Head of caudate nucleus (tissue), 42 donors: ENCODE measurements around the gene CCDC92.
"Not testable (repeated sequence)": the region's sequence is repeated elsewhere in the genome, so short reads cannot be mapped to it uniquely, and the experiment has no call there.

Experiments used
- DNase-seq, 42 donors: peaks; one replicate each; pipeline versions ENCODE4 v3.0.0 to v3.0.0-alpha.2; 2020 to 2021; ENCODE audit warnings: mixed read lengths in 7 of 42
- intact Hi-C: fragments of 100-400 bp; cut with DNase I; formaldehyde crosslinking; loops from one replicate; pipeline ENCODE4 v1.15.0; 2022

CCDC92 gene

DNA sequence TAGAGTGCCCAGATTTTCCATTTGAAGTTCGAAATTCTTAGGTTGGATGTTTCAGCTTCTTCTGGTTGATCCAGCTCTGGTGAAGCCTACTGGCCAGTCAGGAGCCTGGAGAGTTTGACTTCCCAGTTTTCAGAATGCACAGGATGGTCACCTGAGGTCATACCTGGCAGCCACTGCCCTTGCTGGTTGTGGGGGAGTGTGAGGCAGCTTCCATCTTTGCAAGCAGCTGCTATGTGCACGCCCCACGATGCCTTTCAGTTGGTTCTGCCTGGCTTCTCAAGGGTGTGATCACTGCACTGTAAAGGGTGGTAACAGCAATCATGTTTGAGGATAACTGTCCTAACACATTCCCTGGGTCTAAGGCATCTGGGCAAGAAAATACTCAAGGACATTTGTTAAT is 15.4 kb downstream of the CCDC92 start:
- no peak for DNase-seq
- intact Hi-C loops = no loop called here

DNA sequence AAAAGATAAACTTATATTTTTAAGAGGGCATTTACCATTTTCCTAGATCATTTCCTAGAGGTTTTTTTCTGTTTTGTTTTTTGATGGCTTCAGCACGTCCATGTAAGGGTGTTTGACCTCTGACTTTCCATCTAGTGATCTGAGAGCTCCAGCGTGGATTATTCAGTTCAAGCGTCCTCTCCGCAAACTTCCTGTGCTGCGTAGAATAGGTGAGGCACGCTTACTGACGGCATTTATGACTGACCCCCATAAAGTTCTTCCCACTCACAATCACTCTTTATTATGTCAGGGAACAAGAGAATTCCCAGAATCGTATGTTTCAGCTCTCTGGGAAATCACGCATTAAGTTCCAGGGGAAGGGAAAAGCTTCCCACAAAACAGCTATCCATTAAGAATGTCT is 16.4 kb downstream of the CCDC92 start:
- DNase-seq = no peak
- intact Hi-C loops = no loop called here

DNA sequence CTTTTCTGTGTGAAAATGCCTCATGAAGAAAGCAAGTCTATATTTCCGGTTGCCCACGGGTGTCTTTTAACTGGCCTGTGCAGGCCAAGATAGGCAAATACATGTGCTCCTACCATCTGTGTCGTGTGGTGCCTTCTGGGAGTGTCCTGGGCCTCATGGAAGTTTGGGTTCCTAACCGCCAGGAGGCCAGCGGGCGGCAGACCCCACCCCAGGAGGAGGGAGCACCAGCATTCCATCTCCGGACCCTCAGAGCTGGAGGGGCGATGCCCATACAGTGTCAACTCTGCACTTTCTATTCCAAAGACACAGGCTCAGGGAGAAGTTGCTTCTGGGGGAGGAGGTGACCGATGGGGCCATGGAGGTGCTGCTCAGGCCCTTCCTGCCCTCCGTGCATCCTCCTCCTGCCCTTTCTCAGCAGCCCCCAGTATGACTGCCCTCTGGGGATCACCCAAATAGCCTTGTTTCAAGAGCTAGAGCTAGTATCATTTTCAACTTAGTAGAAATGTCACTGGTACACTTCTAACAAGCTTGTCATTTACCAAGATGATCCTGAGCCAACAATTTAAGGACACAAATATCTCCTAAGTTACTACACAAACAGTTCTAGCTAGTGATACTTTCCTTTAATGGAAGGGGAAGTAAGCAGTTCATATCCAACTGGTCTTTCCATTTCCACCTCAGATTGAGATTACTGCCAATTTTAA is 17.8 kb downstream of the CCDC92 start:
- DNase-seq = no peak
- intact Hi-C loops = no loop called here

DNA sequence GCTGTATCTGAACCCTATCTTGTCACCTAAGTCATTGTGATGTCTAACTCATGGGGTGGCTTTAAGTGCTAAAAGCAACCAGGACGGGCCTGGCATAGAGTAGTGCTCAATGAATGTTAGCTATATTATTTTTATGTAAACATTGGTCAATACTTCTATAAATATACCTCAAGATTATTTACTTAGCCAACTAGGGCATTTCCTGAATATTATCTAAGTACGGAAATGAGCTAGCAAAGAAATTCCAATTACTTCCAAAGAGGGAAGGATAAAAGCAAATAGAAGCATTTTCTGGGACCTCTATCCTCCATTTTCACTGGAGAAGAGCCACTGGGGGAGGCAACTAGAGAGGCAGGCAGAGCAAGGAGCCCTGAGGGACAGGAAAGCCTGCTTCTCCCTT is 20.6 kb downstream of the CCDC92 start:
- DNase-seq = no peak
- intact Hi-C loops = no loop called here

DNA sequence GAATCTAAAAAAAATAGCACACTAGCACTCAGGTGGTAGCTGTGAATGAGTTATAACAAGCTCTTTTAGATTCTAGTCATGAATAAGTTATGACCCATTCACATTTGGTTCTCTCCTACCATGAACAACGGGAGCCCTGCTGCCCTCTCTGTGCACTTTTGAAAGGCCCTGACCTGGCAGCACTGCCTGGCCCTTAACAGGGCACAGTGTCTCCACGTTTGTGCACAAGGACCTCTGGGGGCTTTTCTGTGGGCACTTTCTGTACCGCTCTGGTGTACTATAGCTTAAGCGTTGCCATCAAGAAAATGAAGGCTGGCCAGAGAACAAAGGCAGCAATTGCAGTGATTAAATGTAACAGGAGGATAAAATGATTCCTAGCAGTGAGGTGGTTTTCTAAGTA is 21.2 kb downstream of the CCDC92 start:
- intact Hi-C loops = no loop called here
- no peak for DNase-seq

DNA sequence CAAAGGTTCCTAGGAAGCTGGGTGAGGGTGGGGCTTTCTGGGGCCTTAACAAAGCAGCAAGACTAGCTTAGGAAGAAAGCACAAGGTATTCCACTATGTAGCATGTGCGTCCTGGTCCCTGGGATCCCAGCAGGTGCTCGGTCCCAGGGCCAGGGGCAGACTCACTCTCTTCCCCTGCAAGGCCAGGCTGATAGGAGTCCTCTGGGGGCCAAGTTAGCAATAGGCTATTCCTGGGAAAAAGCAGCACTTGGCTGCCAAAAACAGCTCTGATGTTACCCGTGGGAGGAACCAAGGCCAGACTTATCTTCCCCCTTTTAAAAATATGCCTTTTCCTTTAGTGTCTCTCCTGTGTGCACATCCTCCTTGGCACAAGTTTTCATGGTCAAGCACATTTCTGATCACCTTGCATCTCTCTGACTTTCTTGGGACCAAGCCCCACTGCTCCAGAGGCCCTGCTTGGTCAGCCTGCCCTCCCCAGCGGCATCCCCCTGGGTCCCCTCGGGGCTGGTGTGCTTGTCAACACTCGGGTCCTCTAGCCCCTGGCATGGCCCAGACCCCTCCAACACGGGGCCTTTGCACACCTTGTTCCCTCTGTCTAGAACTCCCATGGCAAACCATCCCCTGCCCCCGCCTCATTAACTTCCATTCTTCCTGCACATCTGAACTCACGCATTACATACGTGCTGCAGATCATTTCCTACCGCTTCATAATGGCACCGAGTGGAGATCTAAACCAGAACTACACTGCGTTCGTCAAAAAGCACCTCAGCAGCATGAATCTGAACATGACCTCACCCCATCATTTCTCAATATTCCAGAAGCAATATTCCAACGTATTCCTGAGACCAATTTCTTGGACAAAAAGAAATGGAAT is 21.9 kb downstream of the CCDC92 start:
- intact Hi-C loops = no loop called here
- DNase-seq = peak in 2 of 42 donors; percentile 1 to 29

DNA sequence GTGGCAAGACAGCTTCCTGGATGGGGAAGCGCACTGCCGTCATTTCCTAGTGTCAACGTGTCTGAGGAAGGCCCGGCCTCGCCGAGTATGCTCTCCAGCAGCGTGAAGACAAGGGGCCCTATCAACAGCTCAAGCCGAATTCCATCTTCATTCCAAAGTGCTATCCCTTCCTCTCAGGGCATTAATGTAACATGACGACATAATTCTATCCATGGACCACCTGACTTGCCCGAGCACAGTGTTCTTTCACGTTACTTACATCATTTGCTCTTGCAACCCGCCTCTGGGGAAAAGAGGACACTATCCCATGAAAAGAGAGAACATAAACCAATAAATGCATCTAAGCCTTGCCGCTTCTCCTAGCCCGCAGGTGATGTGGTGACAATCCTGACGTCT is 22.9 kb downstream of the CCDC92 start:
- peak in 1 of 42 donors; percentile 31 for DNase-seq
- intact Hi-C loops = no loop called here

DNA sequence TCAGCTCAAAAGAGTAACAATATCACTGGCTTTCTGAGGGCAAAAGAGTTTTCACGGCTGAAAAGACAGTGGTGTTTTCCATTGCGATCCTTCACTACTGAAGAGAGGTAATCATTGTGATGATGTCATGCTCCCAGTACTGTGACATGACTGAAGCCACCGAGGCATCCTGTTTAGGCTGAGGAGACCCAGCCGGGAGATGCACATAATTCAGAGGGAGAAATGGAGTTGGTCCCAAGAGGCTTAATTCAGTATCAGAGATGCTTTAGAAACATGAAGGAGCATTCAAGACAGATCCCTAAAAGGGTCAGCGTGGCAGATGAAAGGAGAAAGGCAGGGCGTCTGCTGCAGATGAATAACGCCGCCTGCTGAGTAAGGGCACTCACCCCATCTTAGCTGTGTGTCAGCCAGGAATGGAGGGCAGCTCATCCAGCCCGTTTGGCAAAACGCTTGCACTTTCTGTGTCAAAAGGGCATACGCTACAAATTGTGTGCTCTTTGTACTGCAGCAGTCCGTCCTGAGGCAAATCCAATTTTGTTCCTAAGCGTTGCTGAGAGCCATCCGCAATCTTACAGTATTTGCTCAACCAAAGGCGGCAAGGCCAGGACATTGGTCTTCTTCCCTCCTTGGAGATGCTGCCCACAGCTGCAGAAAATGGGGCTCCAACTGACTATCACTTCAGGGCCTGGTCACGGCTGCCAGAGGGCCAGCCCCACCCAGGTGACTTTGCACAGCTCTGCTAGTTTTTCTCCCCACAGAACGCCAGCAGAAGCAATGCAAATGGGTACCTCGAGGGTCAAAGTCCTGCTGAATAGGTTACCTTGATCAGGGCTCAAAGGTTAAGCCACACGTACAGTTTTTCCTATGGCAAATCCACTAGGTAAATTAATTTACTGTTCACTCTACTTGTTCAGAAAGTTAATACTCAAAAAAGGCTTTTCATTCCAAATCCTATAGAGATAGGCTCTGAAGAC is 23.5 kb downstream of the CCDC92 start:
- intact Hi-C loops = no loop called here
- peak in 5 of 42 donors; percentile 24 to 69 (median 54) for DNase-seq

DNA sequence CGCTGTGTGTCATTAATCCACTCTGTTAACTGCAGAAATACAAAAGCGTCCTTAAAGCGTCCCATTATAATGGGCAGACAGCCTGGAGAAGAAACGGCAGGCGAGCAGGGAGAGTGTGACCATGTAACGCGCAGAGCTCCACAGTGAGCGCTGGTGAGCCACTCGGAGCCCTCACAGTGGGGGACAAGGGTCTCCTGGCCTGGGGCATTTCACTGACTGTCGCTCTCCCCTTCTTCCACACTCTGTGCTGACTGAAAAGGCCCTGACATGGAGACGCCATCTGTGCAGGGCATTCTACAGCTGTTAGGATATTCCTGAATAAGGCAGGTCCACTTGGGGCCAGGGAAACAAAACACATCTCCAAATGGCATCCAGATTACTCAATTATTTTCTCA is 24.2 kb downstream of the CCDC92 start:
- DNase-seq = peak in 31 of 42 donors; percentile 25 to 75 (median 53)
- intact Hi-C loops = no loop called here

DNA sequence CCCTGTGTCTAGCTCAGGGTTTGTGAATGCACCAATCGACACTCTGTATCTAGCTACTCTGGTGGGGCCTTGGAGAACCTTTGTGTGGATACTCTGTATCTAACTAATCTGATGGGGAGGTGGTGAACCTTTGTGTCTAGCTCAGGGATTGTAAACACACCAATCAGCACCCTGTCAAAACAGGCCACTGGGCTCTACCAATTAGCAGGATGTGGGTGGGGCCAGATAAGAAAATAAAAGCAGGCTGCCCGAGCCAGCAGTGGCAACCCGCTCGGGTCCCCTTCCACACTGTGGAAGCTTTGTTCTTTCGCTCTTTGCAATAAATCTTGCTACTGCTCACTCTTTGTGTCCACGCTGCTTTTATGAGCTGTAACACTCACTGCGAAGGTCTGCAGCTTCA is 25.1 kb downstream of the CCDC92 start:
- intact Hi-C loops = not testable (repeated sequence)
- DNase-seq = peak in 12 of 42 donors; percentile 29 to 67 (median 42)

DNA sequence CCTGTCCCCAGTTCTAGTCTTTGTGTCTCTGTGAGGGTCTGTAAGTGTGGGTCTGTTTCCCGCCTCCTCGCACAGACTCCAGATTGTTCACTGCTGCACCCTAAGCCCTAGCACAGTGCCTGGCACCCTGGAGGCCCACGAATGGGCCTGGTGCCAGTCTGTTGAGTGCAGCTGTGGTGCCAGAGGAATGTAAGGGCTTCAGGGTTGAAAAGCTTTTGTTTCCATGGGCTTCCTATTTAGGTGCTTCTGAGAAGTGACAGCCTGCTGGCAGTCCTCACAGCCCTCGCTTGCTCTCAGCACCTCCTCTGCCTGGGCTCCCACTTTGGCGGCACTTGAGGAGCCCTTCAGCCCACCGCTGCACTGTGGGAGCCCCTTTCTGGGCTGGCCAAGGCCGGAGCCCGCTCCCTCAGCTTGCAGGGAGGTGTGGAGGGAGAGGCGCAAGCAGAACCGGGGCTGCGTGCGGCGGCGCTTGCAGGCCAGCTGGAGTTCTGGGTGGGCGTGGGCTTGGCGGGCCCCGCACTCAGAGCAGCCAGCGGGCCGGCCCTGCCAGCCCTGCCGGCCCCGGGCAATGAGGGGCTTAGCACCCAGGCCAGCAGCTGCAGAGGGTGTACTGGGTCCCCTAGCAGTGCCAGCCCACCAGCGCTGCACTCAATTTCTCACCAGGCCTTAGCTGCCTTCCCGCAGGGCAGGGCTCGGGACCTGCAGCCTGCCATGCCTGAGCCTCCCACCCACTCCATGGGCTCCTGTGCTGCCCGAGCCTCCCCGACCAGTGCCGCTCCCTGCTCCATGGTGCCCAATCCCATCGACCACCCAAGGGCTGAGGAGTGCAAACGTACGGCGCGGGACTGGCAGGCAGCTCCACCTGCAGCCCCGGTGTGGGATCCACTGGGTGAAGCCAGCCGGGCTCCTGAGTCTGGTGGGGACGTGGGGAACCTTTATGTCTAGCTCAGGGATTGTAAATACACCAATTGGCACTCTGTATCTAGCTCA is 25.8 kb downstream of the CCDC92 start:
- peak in 5 of 42 donors; percentile 32 to 48 (median 42) for DNase-seq

DNA sequence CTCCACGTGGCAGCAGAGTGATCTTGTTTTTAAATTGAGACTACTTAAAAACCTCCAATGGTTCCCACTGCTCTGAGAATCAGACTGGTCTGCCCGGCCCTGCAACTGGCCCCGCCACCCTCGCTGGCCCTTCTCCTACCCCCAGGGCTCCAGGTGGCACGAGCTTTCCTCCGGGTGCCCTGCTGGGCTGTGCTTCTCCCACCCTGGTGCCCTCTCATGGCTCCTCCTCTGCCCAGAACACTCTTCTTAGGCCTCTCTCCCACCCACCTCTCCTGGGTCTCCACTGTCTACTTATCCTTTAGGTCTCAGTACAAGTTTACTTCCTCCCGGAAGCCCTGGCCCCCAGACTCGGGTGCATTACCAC is 26.5 kb downstream of the CCDC92 start:
- DNase-seq = no peak
- intact Hi-C loops = no loop called here

More for the DNA sequence above, 25.8 kb downstream of the CCDC92 start:
- intact Hi-C loops = not testable (repeated sequence)

DNA sequence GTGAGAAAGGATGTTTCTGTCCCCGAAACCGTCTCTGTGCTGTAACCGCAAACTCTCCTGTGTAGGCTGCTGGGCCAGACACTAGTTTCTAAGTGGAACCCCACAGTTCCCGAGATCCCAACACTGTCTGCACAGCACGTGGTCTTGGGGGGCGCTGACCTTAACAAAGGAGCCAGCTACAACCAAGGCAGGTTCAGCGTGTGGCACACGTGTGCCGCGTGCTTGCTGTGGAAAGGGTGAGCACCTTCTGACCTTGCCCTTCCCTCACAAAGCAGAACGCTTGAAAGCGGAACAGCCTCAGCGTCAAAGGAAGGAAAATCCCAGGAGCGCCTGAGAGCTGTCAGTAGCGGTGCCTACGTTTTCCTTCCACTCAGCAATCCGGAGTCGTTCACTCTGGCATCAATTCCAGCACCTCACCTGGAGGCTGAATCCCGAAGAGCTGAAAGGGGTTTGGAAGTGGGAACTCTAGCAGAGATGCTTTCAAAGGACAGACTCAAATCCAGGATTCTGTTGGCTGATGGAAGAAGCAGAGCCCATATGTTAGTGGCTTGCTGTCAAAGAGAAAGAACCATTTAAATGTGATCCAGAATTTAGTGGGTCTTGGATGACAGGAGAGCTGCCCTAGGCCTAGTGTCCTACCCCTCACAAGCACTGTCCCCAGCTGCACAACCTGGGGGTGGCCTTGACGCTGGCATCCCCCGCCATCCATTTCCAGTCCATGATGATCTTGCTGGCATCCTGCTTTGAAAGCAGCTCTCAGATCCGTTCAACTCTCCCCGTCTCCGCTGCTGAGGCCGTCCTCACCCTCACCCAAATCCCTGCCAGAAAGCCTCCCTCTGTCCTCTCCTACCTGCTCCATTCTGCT is 27.1 kb downstream of the CCDC92 start:
- peak in 21 of 42 donors; percentile 16 to 74 (median 43) for DNase-seq
- intact Hi-C loops = no loop called here

DNA sequence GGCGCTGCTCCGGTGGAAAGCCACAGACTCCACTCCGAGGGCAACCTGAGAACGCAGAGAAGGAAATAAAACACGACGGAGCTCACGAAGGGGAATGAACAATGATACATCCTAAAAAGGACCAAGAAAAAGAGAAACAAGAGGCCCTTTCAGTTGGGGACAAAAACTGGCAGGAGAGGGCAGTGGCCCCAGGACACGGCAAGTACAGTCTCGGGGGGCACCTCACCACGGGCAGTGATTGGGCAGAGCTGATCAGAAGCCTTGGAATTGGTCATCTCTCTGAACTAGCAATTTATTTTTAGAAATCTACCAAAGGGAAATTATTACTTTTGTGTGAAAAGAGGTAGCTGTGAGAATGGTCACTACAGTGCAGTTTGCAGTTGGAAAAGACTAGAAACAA is 27.9 kb downstream of the CCDC92 start:
- intact Hi-C loops = no loop called here
- DNase-seq = no peak

DNA sequence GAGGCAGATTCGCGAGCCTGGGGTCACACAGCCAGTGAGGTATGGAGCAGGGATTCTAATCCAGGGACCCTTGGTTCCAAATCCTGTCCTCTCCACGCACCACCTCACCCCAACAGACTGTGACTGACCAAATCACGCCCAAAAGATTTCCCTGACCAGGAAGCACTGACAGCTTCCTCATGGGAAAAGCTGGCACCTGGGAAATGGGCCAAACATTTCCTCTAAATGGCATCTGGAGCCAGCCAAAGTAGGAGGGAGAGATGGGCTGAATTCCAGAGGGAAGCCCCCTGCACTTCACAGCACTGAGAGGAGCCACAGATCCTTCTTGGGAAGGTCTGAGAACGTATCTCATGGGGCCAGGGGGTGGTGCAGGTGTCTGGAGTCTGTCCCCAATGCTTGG is 28.8 kb downstream of the CCDC92 start:
- intact Hi-C loops = no loop called here
- DNase-seq = no peak

DNA sequence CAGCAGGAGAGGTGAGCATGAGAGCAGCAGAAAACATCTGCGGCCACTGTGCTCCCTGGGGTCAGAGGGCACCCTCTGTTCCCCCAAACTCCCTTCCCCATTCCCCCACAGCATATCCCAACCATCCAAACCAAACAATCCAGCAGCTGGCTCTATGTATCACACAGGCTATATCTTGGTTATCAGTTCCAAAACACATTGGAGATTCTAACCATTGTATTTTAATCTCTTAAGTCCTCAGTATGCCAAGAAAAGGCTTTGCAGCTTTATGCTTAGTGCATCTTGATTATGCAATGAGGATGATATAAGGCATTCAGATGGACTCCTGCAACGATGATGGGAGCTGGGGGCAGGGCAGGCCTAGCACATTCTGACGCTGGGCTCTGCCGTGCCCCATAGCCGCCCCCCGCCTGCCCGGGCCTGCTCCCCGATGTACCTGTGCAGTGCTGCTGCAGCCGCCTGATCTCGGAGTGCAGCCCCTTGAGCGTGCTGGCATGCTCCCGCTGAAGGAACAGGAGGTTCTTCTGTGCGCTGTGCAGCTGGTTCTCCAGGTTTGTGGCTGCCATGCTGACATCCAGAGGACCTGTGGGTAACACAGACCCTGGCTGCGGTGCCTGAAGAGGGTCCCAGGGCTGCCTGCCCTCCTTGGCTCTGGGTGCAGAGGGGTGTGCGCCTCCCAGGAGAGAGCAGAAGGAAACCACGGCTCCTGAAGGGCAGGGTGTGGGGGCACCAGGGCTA is 29.6 kb downstream of the CCDC92 start:
- DNase-seq = no peak

DNA sequence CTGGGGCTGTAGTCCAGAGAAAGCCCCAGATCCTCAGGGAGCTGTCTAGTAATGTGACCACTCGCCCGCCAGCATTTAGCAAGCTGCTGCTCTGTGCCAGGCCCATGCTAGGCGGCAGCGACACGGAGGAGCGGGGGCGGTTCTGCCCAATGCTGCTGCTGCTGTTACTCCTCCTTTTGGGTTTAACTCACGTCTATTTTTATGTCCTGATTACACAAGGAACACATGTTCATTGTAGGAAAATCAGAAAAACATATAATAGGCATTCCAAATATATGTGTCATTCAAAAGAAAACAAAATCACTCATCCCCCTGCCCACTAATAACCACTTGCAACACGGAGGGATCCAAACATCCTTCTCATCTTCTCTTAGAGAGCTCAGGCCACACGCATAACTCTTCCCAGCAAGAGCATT is 30.4 kb downstream of the CCDC92 start:
- intact Hi-C loops = no loop called here
- DNase-seq = peak in 29 of 42 donors; percentile 36 to 81 (median 57)

More for the DNA sequence above, 29.6 kb downstream of the CCDC92 start:
- intact Hi-C loops = no loop called here
